Astrocyte (in vitro differentiated cells and primary cell): ENCODE measurements around the gene LDHD. TPM values are rescaled to one million over a fixed set of nuclear protein-coding genes. Genes with fewer than 3 reads are reported as not detected.

Source experiments
- DNase-seq: peaks from one replicate; pipeline ENCODE4 v3.0.0-alpha.2; 2010; ENCODE audit warnings: low read depth
- FAIRE-seq: peaks from 2 replicates; lab custom pipeline; 2011; peaks lifted over from hg19 to GRCh38; lab: Jason Lieb, UNC
- H2AFZ ChIP-seq: 2 replicates; pipeline ENCODE4 v1.6.0; 2012; ENCODE audit warnings: low read depth, low read length, inconsistent platforms
- H3K27ac ChIP-seq: 2 replicates; pipeline ENCODE4 v1.5.1; 2011; ENCODE audit warnings: low read depth, low read length, inconsistent platforms
- H3K27me3 ChIP-seq: 2 replicates; pipeline ENCODE4 v1.6.0; 2011; ENCODE audit warnings: low read length, inconsistent platforms; ENCODE audit not compliant: insufficient read depth
- H3K36me3 ChIP-seq: 2 replicates; pipeline ENCODE4 v1.5.1; 2011; ENCODE audit warnings: low read length, inconsistent platforms; ENCODE audit not compliant: insufficient read depth
- H3K4me1 ChIP-seq: 2 replicates; pipeline ENCODE4 v1.5.1; 2011; ENCODE audit warnings: low read length, inconsistent platforms; ENCODE audit not compliant: insufficient read depth
- H3K4me2 ChIP-seq: 2 replicates; pipeline ENCODE4 v1.6.0; 2012; ENCODE audit warnings: low read length, inconsistent platforms
- H3K4me3 ChIP-seq: 2 replicates; pipeline ENCODE4 v1.5.1; 2011; ENCODE audit warnings: low read depth, mild to moderate bottlenecking, low read length, inconsistent platforms; ENCODE audit not compliant: insufficient read depth
- H3K79me2 ChIP-seq: 2 replicates; pipeline ENCODE4 v1.6.0; 2012; ENCODE audit warnings: mild to moderate bottlenecking, low read length, inconsistent platforms; ENCODE audit not compliant: insufficient read depth
- H3K9ac ChIP-seq: 2 replicates; pipeline ENCODE4 v1.6.0; 2012; ENCODE audit warnings: mild to moderate bottlenecking, low read length, inconsistent platforms
- H3K9me3 ChIP-seq: 2 replicates; pipeline ENCODE4 v1.5.1; 2012; ENCODE audit warnings: low read depth, mild to moderate bottlenecking, low read length, inconsistent platforms; ENCODE audit not compliant: insufficient read depth
- H4K20me1 ChIP-seq: 2 replicates; pipeline ENCODE4 v1.6.0; 2012; ENCODE audit warnings: low read length, inconsistent platforms; ENCODE audit not compliant: insufficient read depth
- H3K27ac Mint-ChIP-seq: one replicate; pipeline ENCODE4 v1.8.0; 2021; ENCODE audit warnings: mild to moderate bottlenecking, mixed read lengths; ENCODE audit not compliant: unreplicated experiment
- H3K27me3 Mint-ChIP-seq: one replicate; pipeline ENCODE4 v1.8.0; 2021; ENCODE audit warnings: low read depth, mixed read lengths; ENCODE audit not compliant: unreplicated experiment
- H3K36me3 Mint-ChIP-seq: one replicate; pipeline ENCODE4 v1.8.0; 2021; ENCODE audit warnings: low read depth, mixed read lengths; ENCODE audit not compliant: unreplicated experiment
- H3K4me1 Mint-ChIP-seq: one replicate; pipeline ENCODE4 v1.8.0; 2021; ENCODE audit warnings: low read depth, mixed read lengths; ENCODE audit not compliant: unreplicated experiment
- H3K4me3 Mint-ChIP-seq: one replicate; pipeline ENCODE4 v1.8.0; 2021; ENCODE audit warnings: mild to moderate bottlenecking, moderate library complexity, mixed read lengths; ENCODE audit not compliant: unreplicated experiment
- H3K9me3 Mint-ChIP-seq: one replicate; pipeline ENCODE4 v1.8.0; 2021; ENCODE audit warnings: mild to moderate bottlenecking, mixed read lengths; ENCODE audit not compliant: unreplicated experiment
- CTCF ChIP-seq: IDR thresholded peaks from 2 replicates; pipeline ENCODE4 v1.5.1; 2011; ENCODE audit warnings: low read depth, mild to moderate bottlenecking, inconsistent platforms, low read length, moderate library complexity; ENCODE audit not compliant: insufficient read depth
- EZH2 ChIP-seq: IDR thresholded peaks from 2 replicates; pipeline ENCODE4 v1.6.1; 2012; ENCODE audit warnings: mild to moderate bottlenecking, low read length, inconsistent platforms; ENCODE audit not compliant: insufficient read depth
- total RNA-seq: library from RNA; stranded (reverse); gene quantifications from 2 replicates; pipeline ENCODE4 v1.2.1, GENCODE V29; 2021

Gene LDHD
- total RNA-seq, 1 donor from 2014 or later = not detected

DNA sequence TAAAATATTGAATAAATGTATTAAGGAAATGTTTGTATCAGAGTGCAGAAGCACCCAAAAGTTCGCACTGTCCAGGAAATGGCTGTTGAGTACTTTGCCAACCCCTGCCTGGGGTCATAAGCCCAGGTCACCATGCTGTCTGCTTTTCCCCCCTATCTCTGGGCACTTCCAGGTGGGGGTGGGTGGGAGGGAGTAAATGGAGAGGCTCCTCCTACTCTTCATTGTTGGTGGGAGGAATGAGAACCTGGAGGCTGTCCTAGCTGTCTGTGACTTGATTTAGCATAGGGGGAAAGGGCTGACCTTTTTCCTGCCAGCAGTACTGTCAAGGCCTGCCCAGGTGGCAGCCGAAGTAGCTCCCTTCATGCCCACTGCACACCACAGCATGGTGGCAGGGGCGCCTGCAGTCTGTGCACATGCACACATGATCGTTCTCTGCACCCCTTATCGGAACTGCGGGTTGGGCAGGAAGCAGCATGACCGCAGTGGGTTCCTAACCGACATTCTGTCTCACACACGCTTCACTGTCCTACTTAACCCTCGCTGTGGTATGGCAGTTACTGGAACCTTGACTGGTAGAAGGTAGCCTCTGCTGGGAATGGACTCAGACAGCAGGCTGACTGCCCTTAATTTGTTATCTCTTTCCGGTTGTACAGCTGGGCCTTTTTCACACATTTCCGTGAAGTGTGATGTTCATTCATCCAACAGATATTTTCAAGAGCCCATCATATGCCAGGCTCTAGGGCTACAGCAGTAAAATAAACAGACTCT lies 41.5 kb downstream of the LDHD start:
- TF ChIP-seq EZH2 = no peak
- TF ChIP-seq CTCF = no peak
- FAIRE-seq = no peak
- Histone ChIP-seq H3K79me2 (peaks cover 82% of the 10 kb centered on the region), H4K20me1 (peaks cover 86% of the 10 kb centered on the region), H3K4me1 (peaks cover 10% of the 10 kb centered on the region), H3K27ac (no peak overlapping the region), H3K9me3 (no peaks in the 10 kb centered on the region), H3K36me3 (no peaks in the 10 kb centered on the region), H3K27me3 (no peaks in the 10 kb centered on the region), H3K4me3 (no peak overlapping the region), H2AFZ (no peak overlapping the region), H3K4me2 (no peak overlapping the region), H3K9ac (no peak overlapping the region)
- DNase-seq = no peak
- peaks cover 16% of the 10 kb centered on the region for H3K4me1 Mint-ChIP-seq
- no peak overlapping the region for H3K4me3 Mint-ChIP-seq
- no peaks in the 10 kb centered on the region for H3K27me3 Mint-ChIP-seq
- H3K27ac Mint-ChIP-seq = no peak overlapping the region
- H3K36me3 Mint-ChIP-seq = peaks cover 8% of the 10 kb centered on the region
- no peaks in the 10 kb centered on the region for H3K9me3 Mint-ChIP-seq

GRCh38 chr16:75074304-75074793 lies 42.2 kb downstream of the LDHD start:
- H3K36me3 ChIP-seq = no peaks in the 10 kb centered on the region
- no peaks in the 10 kb centered on the region for H3K27me3 ChIP-seq
- peak overlapping the region; percentile 60 for H3K4me2 ChIP-seq
- TF ChIP-seq CTCF = no peak
- no peak for TF ChIP-seq EZH2
- FAIRE-seq = no peak
- H3K27me3 Mint-ChIP-seq = no peaks in the 10 kb centered on the region
- H2AFZ ChIP-seq = no peak overlapping the region
- H3K36me3 Mint-ChIP-seq = peaks cover 8% of the 10 kb centered on the region
- H3K4me3 ChIP-seq = no peak overlapping the region
- no peak for DNase-seq
- no peak overlapping the region for H3K27ac Mint-ChIP-seq
- no peaks in the 10 kb centered on the region for H3K9me3 Mint-ChIP-seq
- H3K4me1 Mint-ChIP-seq = peaks cover 13% of the 10 kb centered on the region
- no peaks in the 10 kb centered on the region for H3K9me3 ChIP-seq
- H3K4me3 Mint-ChIP-seq = no peak overlapping the region
- H3K9ac ChIP-seq = no peak overlapping the region
- peaks cover 11% of the 10 kb centered on the region for H3K4me1 ChIP-seq
- peaks cover 85% of the 10 kb centered on the region for H4K20me1 ChIP-seq
- H3K79me2 ChIP-seq = peaks cover 82% of the 10 kb centered on the region
- H3K27ac ChIP-seq = no peak overlapping the region
